NT2/D1 (cell line): ENCODE results near the gene TRIM39.

ENCODE experiments used
- DNase-seq: peaks from one replicate; pipeline ENCODE4 v3.0.0-alpha.2; 2011; ENCODE audit warnings: low read depth, low spot score
- H3K27me3 ChIP-seq: 2 replicates; pipeline ENCODE4 v1.6.0; 2011; ENCODE audit warnings: mild to moderate bottlenecking; ENCODE audit not compliant: insufficient read length, insufficient read depth
- H3K36me3 ChIP-seq: 2 replicates; pipeline ENCODE4 v1.6.1; 2011; ENCODE audit warnings: mild to moderate bottlenecking, low read length, mixed read lengths; ENCODE audit not compliant: insufficient read depth, insufficient read length
- H3K4me1 ChIP-seq: 2 replicates; pipeline ENCODE4 v1.5.1; 2011; ENCODE audit not compliant: insufficient read depth, insufficient read length
- H3K4me3 ChIP-seq: 2 replicates; pipeline ENCODE4 v1.5.1; 2011; ENCODE audit warnings: low read depth; ENCODE audit not compliant: insufficient read length
- H3K9ac ChIP-seq: 2 replicates; pipeline ENCODE4 v1.6.0; 2011; ENCODE audit warnings: low read depth; ENCODE audit not compliant: insufficient read length
- H3K9me3 ChIP-seq: 2 replicates; pipeline ENCODE4 v1.5.1; 2011; ENCODE audit warnings: mild to moderate bottlenecking, low read length; ENCODE audit not compliant: insufficient read depth
- SUZ12 ChIP-seq: IDR thresholded peaks from 2 replicates; pipeline ENCODE4 v1.6.1; 2011; ENCODE audit not compliant: insufficient read length, insufficient read depth; ENCODE audit errors: extremely low read depth
- YY1 ChIP-seq: IDR thresholded peaks from 2 replicates; pipeline ENCODE4 v1.6.1; 2011; ENCODE audit not compliant: insufficient read length, insufficient read depth
- ZNF274 ChIP-seq: IDR thresholded peaks from 2 replicates; pipeline ENCODE4 v1.6.1; 2011; ENCODE audit warnings: mild to moderate bottlenecking, low read depth, low read length

Gene TRIM39

GRCh38 chr6:30344191-30344867 lies 17.6 kb downstream of the TRIM39 start:
- Histone ChIP-seq H3K4me3 (no peak overlapping the region), H3K9me3 (no peaks in the 10 kb centered on the region), H3K27me3 (no peaks in the 10 kb centered on the region), H3K9ac (peak overlapping the region; percentile 39), H3K36me3 (peaks cover 44% of the 10 kb centered on the region), H3K4me1 (no peaks in the 10 kb centered on the region)
- DNase-seq = no peak
- TF ChIP-seq ZNF274 (no peak), SUZ12 (no peak), YY1 (no peak)

GRCh38 chr6:30344868-30345671 lies 18.3 kb downstream of the TRIM39 start, which contains the start of gene RPP21:
RPP21 (plus strand) TSS chr6:30345156; CDS start chr6:30345172, 16 bp downstream.
- Histone ChIP-seq H3K9me3 (no peaks in the 10 kb centered on the region), H3K9ac (peak within 1 kb of the TSS; percentile 95), H3K4me3 (peak within 1 kb of the TSS; percentile 84), H3K36me3 (peaks cover 36% of the 10 kb centered on the region), H3K4me1 (no peaks in the 10 kb centered on the region), H3K27me3 (no peaks in the 10 kb centered on the region)
- peak; percentile 31 for TF ChIP-seq YY1
- TF ChIP-seq ZNF274 = no peak
- peak; percentile 61 for DNase-seq

- Histone ChIP-seq H3K9me3 (no peaks in the 10 kb centered on the region), H3K4me3 (peak overlapping the region; percentile 84), H3K27me3 (no peaks in the 10 kb centered on the region), H3K9ac (peak overlapping the region; percentile 95), H3K36me3 (peaks cover 29% of the 10 kb centered on the region), H3K4me1 (no peaks in the 10 kb centered on the region)
- TF ChIP-seq SUZ12 (no peak), ZNF274 (no peak), YY1 (no peak)
- no peak for DNase-seq
Measured at GRCh38 chr6:30345852-30346251, 19.1 kb downstream of the TRIM39 start.

GRCh38 chr6:30348957-30349356 lies 22.2 kb downstream of the TRIM39 start:
- no peak for DNase-seq
- H3K4me1 ChIP-seq = no peaks in the 10 kb centered on the region
- no peaks in the 10 kb centered on the region for H3K9me3 ChIP-seq
- H3K36me3 ChIP-seq = peaks cover 11% of the 10 kb centered on the region
- TF ChIP-seq SUZ12 = no peak
- TF ChIP-seq ZNF274 = no peak
- no peak for TF ChIP-seq YY1
- no peak overlapping the region for H3K4me3 ChIP-seq
- H3K27me3 ChIP-seq = no peaks in the 10 kb centered on the region
- no peak overlapping the region for H3K9ac ChIP-seq

GRCh38 chr6:30349421-30350177 lies 22.9 kb downstream of the TRIM39 start:
- Histone ChIP-seq H3K27me3 (no peaks in the 10 kb centered on the region), H3K9ac (no peak overlapping the region), H3K4me1 (no peaks in the 10 kb centered on the region), H3K36me3 (peaks cover 11% of the 10 kb centered on the region), H3K9me3 (no peaks in the 10 kb centered on the region), H3K4me3 (no peak overlapping the region)
- TF ChIP-seq YY1 = no peak
- no peak for TF ChIP-seq SUZ12
- no peak for TF ChIP-seq ZNF274
- DNase-seq = no peak

- no peak for DNase-seq
- Histone ChIP-seq H3K27me3 (no peaks in the 10 kb centered on the region), H3K4me1 (no peaks in the 10 kb centered on the region), H3K9me3 (no peaks in the 10 kb centered on the region), H3K9ac (no peak overlapping the region), H3K4me3 (no peak overlapping the region), H3K36me3 (peaks cover 11% of the 10 kb centered on the region)
- no peak for TF ChIP-seq ZNF274
- no peak for TF ChIP-seq SUZ12
- no peak for TF ChIP-seq YY1
Measured at GRCh38 chr6:30350524-30350923, 23.8 kb downstream of the TRIM39 start.
